ENCODE data around the gene MAP2K2. TPM values are rescaled to one million over a fixed set of nuclear protein-coding genes. Genes with fewer than 3 reads are reported as not detected.
A peak's percentile ranks its signal among the peaks of the same experiment; 100 is the strongest.

MAP2K2 gene
- polyA plus RNA-seq, 3 donors = 30.5 to 94.5 (median 40.2) TPM

DNA sequence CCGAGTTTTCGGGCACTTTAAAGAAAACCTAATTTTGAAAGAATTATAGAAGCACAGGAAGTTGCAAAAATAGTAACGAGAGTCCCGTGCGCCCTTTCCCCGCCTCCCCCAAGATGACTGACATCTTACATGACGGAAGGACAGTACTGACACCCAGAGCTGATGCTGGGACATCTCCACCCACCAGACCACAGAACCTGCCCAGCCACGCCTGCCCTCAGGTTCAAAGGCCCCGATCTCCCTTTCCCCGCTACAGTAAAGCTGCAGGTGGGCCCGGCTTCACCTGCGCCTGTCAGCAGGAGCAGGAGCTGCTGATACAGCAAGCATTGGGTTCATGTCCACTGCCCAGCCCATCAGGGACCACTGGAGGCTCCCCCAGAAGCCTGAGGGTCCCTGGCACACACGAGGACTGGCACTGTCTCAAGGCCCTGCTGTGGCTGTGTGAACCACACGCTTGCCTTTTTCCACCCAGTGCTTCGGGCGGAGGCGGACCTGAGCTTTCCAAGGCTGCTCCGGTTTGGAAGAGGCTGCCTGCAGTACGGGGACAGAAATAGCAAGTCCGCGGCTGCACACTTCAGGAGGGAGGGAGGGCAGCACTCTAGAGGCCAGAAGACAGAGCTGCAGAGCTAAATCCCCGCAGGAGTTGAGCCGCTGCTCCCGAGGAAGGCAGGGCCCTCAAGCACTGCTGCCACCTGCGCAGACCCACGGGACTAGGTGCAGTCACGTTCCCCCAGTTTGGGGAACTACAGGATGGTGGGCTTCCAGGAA is 8.7 kb downstream of the MAP2K2 start:
- peak overlapping the region in 1 of 2 donors; percentile 82 for H3K4me3 Mint-ChIP-seq
- H3K9me3 Mint-ChIP-seq = peaks cover 0 to 2% (median 0%) of the 10 kb centered on the region in 7 donors
- intact Hi-C loops (cut with micrococcal nuclease) = loop anchor here in 1 of 2 donors (5.0 kb wide), 1 partner anchor 48 kb away; the partner anchor contains the start of gene ZBTB7A
- H3K4me1 ChIP-seq (ENCODE audit: control insufficient read depth in 1 of 2, insufficient read depth in 2 of 2, low read length in 2 of 2) = peaks cover 10 to 16% of the 10 kb centered on the region in 2 donors
- peak overlapping the region; percentile 25 for H3K4me2 ChIP-seq (replicated peaks; ENCODE audit: extremely low read depth, low read length, poor library complexity, severe bottlenecking)
- H3K36me3 Mint-ChIP-seq = peaks cover 56 to 80% of the 10 kb centered on the region in 2 donors
- H3K27ac ChIP-seq (ENCODE audit: low read depth in 1 of 2, low read length in 2 of 2) = peak overlapping the region; percentile 54 to 78
- H3K9ac ChIP-seq (ENCODE audit: insufficient read depth, low read length, poor library complexity, severe bottlenecking) = peak overlapping the region; percentile 46
- DNase-seq = peak; percentile 43 to 55 (median 49)
- no peaks in the 10 kb centered on the region for H3K27me3 Mint-ChIP-seq (ENCODE audit: low read depth in 3 of 3)
- H2AFZ ChIP-seq (ENCODE audit: insufficient read depth, low read depth, low read length, poor library complexity, severe bottlenecking) = no peak overlapping the region
- H4K20me1 ChIP-seq (ENCODE audit: insufficient read depth, low read length) = peaks cover 37% of the 10 kb centered on the region
- no peaks in the 10 kb centered on the region for H3K27me3 ChIP-seq (ENCODE audit: control insufficient read depth in 2 of 2, insufficient read depth in 2 of 2, low read length in 2 of 2)
- TF ChIP-seq, protein P1, sequence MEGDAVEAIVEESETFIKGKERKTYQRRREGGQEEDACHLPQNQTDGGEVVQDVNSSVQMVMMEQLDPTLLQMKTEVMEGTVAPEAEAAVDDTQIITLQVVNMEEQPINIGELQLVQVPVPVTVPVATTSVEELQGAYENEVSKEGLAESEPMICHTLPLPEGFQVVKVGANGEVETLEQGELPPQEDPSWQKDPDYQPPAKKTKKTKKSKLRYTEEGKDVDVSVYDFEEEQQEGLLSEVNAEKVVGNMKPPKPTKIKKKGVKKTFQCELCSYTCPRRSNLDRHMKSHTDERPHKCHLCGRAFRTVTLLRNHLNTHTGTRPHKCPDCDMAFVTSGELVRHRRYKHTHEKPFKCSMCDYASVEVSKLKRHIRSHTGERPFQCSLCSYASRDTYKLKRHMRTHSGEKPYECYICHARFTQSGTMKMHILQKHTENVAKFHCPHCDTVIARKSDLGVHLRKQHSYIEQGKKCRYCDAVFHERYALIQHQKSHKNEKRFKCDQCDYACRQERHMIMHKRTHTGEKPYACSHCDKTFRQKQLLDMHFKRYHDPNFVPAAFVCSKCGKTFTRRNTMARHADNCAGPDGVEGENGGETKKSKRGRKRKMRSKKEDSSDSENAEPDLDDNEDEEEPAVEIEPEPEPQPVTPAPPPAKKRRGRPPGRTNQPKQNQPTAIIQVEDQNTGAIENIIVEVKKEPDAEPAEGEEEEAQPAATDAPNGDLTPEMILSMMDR (IDR thresholded peaks at IDR 0.05) = no peak
- no peak overlapping the region for H3K4me3 ChIP-seq (replicated peaks in 1 of 3; ENCODE audit: low read depth in 2 of 3, low read length in 3 of 3)
- 50% methylated on average over 22 of the region's 27 CpGs for WGBS (ENCODE audit: insufficient coverage)
- H3K36me3 ChIP-seq (replicated peaks in 1 of 2; ENCODE audit: control insufficient read depth in 1 of 2, insufficient read depth in 2 of 2, low read length in 2 of 2) = peaks cover 54 to 85% of the 10 kb centered on the region in 2 donors
- H3K9me3 ChIP-seq (replicated peaks in 1 of 2; ENCODE audit: control insufficient read depth in 1 of 2, insufficient read depth in 1 of 2, low read length in 2 of 2) = no peaks in the 10 kb centered on the region
- H3K79me2 ChIP-seq (ENCODE audit: insufficient read depth, low read length) = peaks cover 48% of the 10 kb centered on the region
- peak overlapping the region in 6 of 7 donors; percentile 38 to 88 (median 74) for H3K27ac Mint-ChIP-seq
- H3K4me1 Mint-ChIP-seq = peaks cover 17% of the 10 kb centered on the region

DNA sequence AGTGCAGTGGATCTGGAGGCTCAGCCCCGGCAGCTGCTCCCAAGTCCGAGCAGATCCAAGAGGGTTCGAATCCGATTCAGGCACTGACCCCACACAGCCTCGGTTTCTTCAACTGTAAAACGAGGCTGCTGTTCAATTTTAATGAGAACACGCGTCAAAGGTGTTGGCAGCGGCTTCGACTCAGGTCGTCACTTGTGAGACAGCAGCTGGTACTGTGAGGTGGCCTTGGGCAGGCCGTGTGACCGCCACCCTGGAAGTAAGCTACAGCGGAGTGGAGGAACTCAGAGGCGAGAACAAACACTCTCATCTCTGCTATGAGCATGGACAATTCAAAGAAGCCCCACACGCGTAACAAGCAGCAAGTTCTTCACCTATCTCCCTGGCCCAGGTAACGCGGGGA is 9.7 kb downstream of the MAP2K2 start:
- Histone ChIP-seq H3K27me3 (ENCODE audit: control insufficient read depth in 2 of 2, insufficient read depth in 2 of 2, low read length in 2 of 2) (no peaks in the 10 kb centered on the region), H3K9me3 (replicated peaks in 1 of 2; ENCODE audit: control insufficient read depth in 1 of 2, insufficient read depth in 1 of 2, low read length in 2 of 2) (no peaks in the 10 kb centered on the region), H3K9ac (ENCODE audit: insufficient read depth, low read length, poor library complexity, severe bottlenecking) (no peak overlapping the region), H3K4me2 (replicated peaks; ENCODE audit: extremely low read depth, low read length, poor library complexity, severe bottlenecking) (no peak overlapping the region), H3K4me3 (replicated peaks in 1 of 3; ENCODE audit: low read depth in 2 of 3, low read length in 3 of 3) (no peak overlapping the region), H3K4me1 (ENCODE audit: control insufficient read depth in 1 of 2, insufficient read depth in 2 of 2, low read length in 2 of 2) (peaks cover 17 to 22% of the 10 kb centered on the region in 2 donors), H3K79me2 (ENCODE audit: insufficient read depth, low read length) (peaks cover 38% of the 10 kb centered on the region), H3K27ac (ENCODE audit: low read depth in 1 of 2, low read length in 2 of 2) (peak overlapping the region; percentile 51 to 54), H3K36me3 (replicated peaks in 1 of 2; ENCODE audit: control insufficient read depth in 1 of 2, insufficient read depth in 2 of 2, low read length in 2 of 2) (peaks cover 54 to 78% of the 10 kb centered on the region in 2 donors), H2AFZ (ENCODE audit: insufficient read depth, low read depth, low read length, poor library complexity, severe bottlenecking) (no peak overlapping the region), H4K20me1 (ENCODE audit: insufficient read depth, low read length) (peaks cover 26% of the 10 kb centered on the region)
- intact Hi-C loops (cut with micrococcal nuclease) = no loop called here
- Mint-ChIP-seq H3K4me3 (no peak overlapping the region), H3K27ac (peak overlapping the region in 6 of 7 donors; percentile 61 to 83 (median 67)), H3K9me3 (peaks cover 0 to 2% (median 0%) of the 10 kb centered on the region in 7 donors), H3K27me3 (ENCODE audit: low read depth in 3 of 3) (no peaks in the 10 kb centered on the region), H3K36me3 (peaks cover 60 to 82% of the 10 kb centered on the region in 2 donors), H3K4me1 (peaks cover 24% of the 10 kb centered on the region)
- DNase-seq = no peak
- WGBS (ENCODE audit: insufficient coverage) = 96% methylated on average over 19 of the region's 19 CpGs
- TF ChIP-seq, protein P1 (IDR thresholded peaks at IDR 0.05) = no peak

Data from CD14-positive monocyte (primary cell).